Neural cell (in vitro differentiated cells): ENCODE data around the gene PIP4K2C. TPM values are rescaled to one million over a fixed set of nuclear protein-coding genes. Genes with fewer than 3 reads are reported as not detected.

Experiments used
- H2AFZ ChIP-seq: fragments of 200-600, 300-800 bp; sonication (generic), shearing (Covaris generic); 2 replicates; pipeline ENCODE4 v1.6.0; 2014; ENCODE audit warnings: low read depth, mild to moderate bottlenecking, antibody characterized with exemption, low read length, moderate library complexity
- H3F3A ChIP-seq: fragments of 200-600 bp; shearing (Covaris generic); 2 replicates; pipeline ENCODE4 v1.6.1; 2016; ENCODE audit warnings: mild to moderate bottlenecking, moderate library complexity, mixed read lengths, antibody characterized with exemption, low read length; ENCODE audit not compliant: insufficient read depth, poor library complexity, severe bottlenecking
- H3K27ac ChIP-seq: fragments of 200-600, 300-800 bp; sonication (generic), shearing (Covaris generic); 2 replicates; pipeline ENCODE4 v1.5.1; 2014; ENCODE audit warnings: mild to moderate bottlenecking, low read length, moderate library complexity
- H3K27me3 ChIP-seq: fragments of 300-800, 200-600 bp; sonication (generic), shearing (Covaris generic); 2 replicates; pipeline ENCODE4 v1.6.0; 2014; ENCODE audit warnings: mild to moderate bottlenecking, low read depth, low read length, moderate library complexity; ENCODE audit not compliant: insufficient read depth
- H3K36me3 ChIP-seq: fragments of 300-800, 200-600 bp; sonication (generic), shearing (Covaris generic); 2 replicates; pipeline ENCODE4 v1.5.1; 2014; ENCODE audit warnings: mild to moderate bottlenecking, antibody characterized with exemption, low read length, moderate library complexity; ENCODE audit not compliant: insufficient read depth
- H3K4me2 ChIP-seq: fragments of 300-800, 200-600 bp; sonication (generic), shearing (Covaris generic); 2 replicates; pipeline ENCODE4 v1.6.0; 2014; ENCODE audit warnings: mild to moderate bottlenecking, low read length
- H3K4me3 ChIP-seq: fragments of 300-800, 200-600 bp; sonication (generic), shearing (Covaris generic); 2 replicates; pipeline ENCODE4 v1.5.1; 2014; ENCODE audit warnings: mild to moderate bottlenecking, low read length, moderate library complexity
- H3K79me2 ChIP-seq: fragments of 200-600 bp; shearing (Covaris generic); replicated peaks from 2 replicates; pipeline ENCODE4 v1.6.0; 2014; ENCODE audit warnings: mild to moderate bottlenecking, low read length, moderate library complexity; ENCODE audit not compliant: insufficient read depth
- H3K9ac ChIP-seq: fragments of 300-800, 200-600 bp; sonication (generic), shearing (Covaris generic); 2 replicates; pipeline ENCODE4 v1.6.1; 2016; ENCODE audit warnings: mild to moderate bottlenecking, low read length, mixed read lengths
- H3K9me2 ChIP-seq: fragments of 200-600 bp; shearing (Covaris generic); 2 replicates; pipeline ENCODE4 v1.6.1; 2016; ENCODE audit warnings: mild to moderate bottlenecking, low read length, mixed read lengths; ENCODE audit not compliant: insufficient read depth
- H3K9me3 ChIP-seq: fragments of 200-600, 300-800 bp; sonication (generic), shearing (Covaris generic); 2 replicates; pipeline ENCODE4 v1.6.1; 2016; ENCODE audit warnings: mild to moderate bottlenecking, mixed run types, low read length, moderate library complexity, mixed read lengths
- H4K20me1 ChIP-seq: fragments of 200-600 bp; shearing (Covaris generic); 2 replicates; pipeline ENCODE4 v1.6.1; 2016; ENCODE audit warnings: mild to moderate bottlenecking, mixed run types; ENCODE audit not compliant: insufficient read depth
- EP300 ChIP-seq: fragments of 450-650 bp; conservative IDR thresholded peaks from 2 replicates; pipeline ENCODE4 v1.6.1; 2014; ENCODE audit warnings: antibody characterized with exemption, mild to moderate bottlenecking, moderate library complexity; ENCODE audit not compliant: poor library complexity, severe bottlenecking
- EZH2 ChIP-seq: fragments of 200-600, 300-800 bp; shearing (Covaris generic), sonication (generic); IDR thresholded peaks from 2 replicates; pipeline ENCODE4 v1.6.1; 2014; ENCODE audit warnings: antibody characterized with exemption, low read length, borderline replicate concordance, mild to moderate bottlenecking; ENCODE audit not compliant: insufficient read depth, poor library complexity, severe bottlenecking
- MXI1 ChIP-seq: fragments of 450-650 bp; conservative IDR thresholded peaks from 2 replicates; pipeline ENCODE4 v1.6.1; 2014; ENCODE audit warnings: antibody characterized with exemption, mild to moderate bottlenecking; ENCODE audit not compliant: poor library complexity, severe bottlenecking
- POLR2AphosphoS5 ChIP-seq: IDR thresholded peaks from 2 replicates; pipeline ENCODE4 v1.6.1; 2012
- RAD21 ChIP-seq: fragments of 450-650 bp; conservative IDR thresholded peaks from 2 replicates; pipeline ENCODE4 v1.6.1; 2014; ENCODE audit warnings: antibody characterized with exemption, mild to moderate bottlenecking, moderate library complexity
- SMC3 ChIP-seq: fragments of 450-650 bp; conservative IDR thresholded peaks from 2 replicates; pipeline ENCODE4 v1.6.1; 2014; ENCODE audit warnings: antibody characterized with exemption, mild to moderate bottlenecking, moderate library complexity; ENCODE audit not compliant: poor library complexity
- TAF1 ChIP-seq: IDR thresholded peaks from 2 replicates; pipeline ENCODE4 v1.6.1; 2012; ENCODE audit warnings: low read depth
- polyA plus RNA-seq: library from polyadenylated mRNA; depleted of rRNA; stranded (reverse); fragments of >200 nt; gene quantifications from 2 replicates; pipeline ENCODE4 v1.2.3, GENCODE V29; 2014
- TF ChIP-seq, protein P1 (sequence below): fragments of 450-650 bp; IDR thresholded peaks from 2 replicates; pipeline ENCODE4 v1.5.1; 2014; ENCODE audit warnings: antibody characterized with exemption, mild to moderate bottlenecking, moderate library complexity; ENCODE audit not compliant: poor library complexity, severe bottlenecking
- TF ChIP-seq, protein P2 (sequence below): IDR thresholded peaks from 2 replicates; pipeline ENCODE4 v1.6.1; 2012; ENCODE audit warnings: borderline replicate concordance

The PIP4K2C gene
- polyA plus RNA-seq, 1 donor from 2014 or later = 22.1 TPM

DNA sequence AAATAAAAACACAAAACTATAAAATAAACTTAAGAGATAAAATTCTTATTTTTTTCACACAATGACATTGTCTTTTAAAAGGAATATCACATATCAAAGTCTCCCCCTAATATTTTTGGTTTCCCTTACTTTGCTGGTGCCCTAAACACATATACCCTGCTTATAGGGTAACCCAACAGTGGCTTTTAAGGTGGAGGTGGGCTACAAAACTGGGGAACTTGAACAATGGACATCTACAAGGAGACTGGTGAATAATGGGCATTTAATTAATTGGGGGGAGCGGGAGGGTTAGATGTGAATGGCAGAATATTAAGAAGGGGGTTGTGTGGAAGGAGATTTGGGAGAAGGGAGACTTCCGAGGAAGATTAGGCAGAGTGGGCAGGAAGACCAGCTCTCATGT, 32.4 kb downstream of the PIP4K2C start:
- H3K9ac ChIP-seq = no peak overlapping the region
- H3K36me3 ChIP-seq = peaks cover 2% of the 10 kb centered on the region
- no peak overlapping the region for H3K27ac ChIP-seq
- no peaks in the 10 kb centered on the region for H3F3A ChIP-seq
- no peak overlapping the region for H3K4me3 ChIP-seq
- no peak overlapping the region for H2AFZ ChIP-seq
- no peaks in the 10 kb centered on the region for H4K20me1 ChIP-seq
- peaks cover 83% of the 10 kb centered on the region for H3K27me3 ChIP-seq
- TF ChIP-seq TAF1 (no peak), RAD21 (no peak)
- no peaks in the 10 kb centered on the region for H3K9me2 ChIP-seq
- no peaks in the 10 kb centered on the region for H3K79me2 ChIP-seq
- H3K4me2 ChIP-seq = no peak overlapping the region
- no peaks in the 10 kb centered on the region for H3K9me3 ChIP-seq

- no peak overlapping the region for H3K9ac ChIP-seq
- H3K9me2 ChIP-seq = no peaks in the 10 kb centered on the region
- no peaks in the 10 kb centered on the region for H3F3A ChIP-seq
- no peak overlapping the region for H3K4me3 ChIP-seq
- no peaks in the 10 kb centered on the region for H4K20me1 ChIP-seq
- no peak overlapping the region for H2AFZ ChIP-seq
- no peak overlapping the region for H3K4me2 ChIP-seq
- peaks cover 83% of the 10 kb centered on the region for H3K27me3 ChIP-seq
- peaks cover 7% of the 10 kb centered on the region for H3K36me3 ChIP-seq
- H3K9me3 ChIP-seq = no peaks in the 10 kb centered on the region
- no peaks in the 10 kb centered on the region for H3K79me2 ChIP-seq
- no peak overlapping the region for H3K27ac ChIP-seq
- TF ChIP-seq POLR2AphosphoS5 (no peak), SMC3 (no peak), TAF1 (no peak)
- TF ChIP-seq, protein P1, sequence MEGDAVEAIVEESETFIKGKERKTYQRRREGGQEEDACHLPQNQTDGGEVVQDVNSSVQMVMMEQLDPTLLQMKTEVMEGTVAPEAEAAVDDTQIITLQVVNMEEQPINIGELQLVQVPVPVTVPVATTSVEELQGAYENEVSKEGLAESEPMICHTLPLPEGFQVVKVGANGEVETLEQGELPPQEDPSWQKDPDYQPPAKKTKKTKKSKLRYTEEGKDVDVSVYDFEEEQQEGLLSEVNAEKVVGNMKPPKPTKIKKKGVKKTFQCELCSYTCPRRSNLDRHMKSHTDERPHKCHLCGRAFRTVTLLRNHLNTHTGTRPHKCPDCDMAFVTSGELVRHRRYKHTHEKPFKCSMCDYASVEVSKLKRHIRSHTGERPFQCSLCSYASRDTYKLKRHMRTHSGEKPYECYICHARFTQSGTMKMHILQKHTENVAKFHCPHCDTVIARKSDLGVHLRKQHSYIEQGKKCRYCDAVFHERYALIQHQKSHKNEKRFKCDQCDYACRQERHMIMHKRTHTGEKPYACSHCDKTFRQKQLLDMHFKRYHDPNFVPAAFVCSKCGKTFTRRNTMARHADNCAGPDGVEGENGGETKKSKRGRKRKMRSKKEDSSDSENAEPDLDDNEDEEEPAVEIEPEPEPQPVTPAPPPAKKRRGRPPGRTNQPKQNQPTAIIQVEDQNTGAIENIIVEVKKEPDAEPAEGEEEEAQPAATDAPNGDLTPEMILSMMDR = no peak
These were observed 32.9 kb downstream of the PIP4K2C start for GRCh38 chr12:57623811-57624390.

DNA sequence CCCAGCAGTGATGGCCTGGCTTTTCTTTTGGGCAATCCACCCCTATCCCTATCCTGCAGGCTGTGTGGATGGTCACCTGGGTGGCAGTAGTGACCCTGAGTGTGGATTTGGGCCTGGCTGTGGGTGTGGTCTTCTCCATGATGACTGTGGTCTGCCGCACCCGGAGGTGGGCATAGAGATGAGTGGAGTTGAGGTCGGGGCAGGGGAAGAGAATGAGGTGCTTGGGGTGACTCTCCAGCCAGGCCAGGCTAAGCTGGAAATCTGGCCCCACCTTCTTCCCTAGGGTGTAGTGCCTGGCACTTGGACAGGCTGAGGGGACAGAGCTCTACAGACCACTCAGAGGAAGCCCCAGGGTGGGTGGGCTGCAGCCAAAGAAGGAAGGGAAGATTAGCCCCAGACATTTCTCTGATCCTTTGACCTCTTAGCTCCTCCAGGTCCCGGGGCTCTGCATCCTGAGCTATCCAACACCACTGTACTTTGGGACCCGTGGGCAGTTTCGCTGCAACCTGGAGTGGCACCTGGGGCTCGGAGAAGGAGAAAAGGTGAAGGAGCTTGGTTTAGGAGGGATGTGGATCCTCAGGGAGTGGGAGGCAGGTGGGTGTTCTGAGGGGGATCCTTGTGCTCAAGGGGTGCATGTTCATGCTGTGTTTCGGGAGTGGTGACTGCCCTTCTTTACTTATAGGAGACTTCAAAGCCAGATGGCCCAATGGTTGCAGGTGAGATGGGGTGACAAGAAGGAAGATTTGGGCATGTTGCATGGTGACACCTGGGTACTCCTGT, 33.6 kb downstream of the PIP4K2C start:
- TF ChIP-seq SMC3 (no peak), EZH2 (no peak), TAF1 (no peak), RAD21 (no peak), MXI1 (no peak), EP300 (no peak)
- TF ChIP-seq, protein P2, sequence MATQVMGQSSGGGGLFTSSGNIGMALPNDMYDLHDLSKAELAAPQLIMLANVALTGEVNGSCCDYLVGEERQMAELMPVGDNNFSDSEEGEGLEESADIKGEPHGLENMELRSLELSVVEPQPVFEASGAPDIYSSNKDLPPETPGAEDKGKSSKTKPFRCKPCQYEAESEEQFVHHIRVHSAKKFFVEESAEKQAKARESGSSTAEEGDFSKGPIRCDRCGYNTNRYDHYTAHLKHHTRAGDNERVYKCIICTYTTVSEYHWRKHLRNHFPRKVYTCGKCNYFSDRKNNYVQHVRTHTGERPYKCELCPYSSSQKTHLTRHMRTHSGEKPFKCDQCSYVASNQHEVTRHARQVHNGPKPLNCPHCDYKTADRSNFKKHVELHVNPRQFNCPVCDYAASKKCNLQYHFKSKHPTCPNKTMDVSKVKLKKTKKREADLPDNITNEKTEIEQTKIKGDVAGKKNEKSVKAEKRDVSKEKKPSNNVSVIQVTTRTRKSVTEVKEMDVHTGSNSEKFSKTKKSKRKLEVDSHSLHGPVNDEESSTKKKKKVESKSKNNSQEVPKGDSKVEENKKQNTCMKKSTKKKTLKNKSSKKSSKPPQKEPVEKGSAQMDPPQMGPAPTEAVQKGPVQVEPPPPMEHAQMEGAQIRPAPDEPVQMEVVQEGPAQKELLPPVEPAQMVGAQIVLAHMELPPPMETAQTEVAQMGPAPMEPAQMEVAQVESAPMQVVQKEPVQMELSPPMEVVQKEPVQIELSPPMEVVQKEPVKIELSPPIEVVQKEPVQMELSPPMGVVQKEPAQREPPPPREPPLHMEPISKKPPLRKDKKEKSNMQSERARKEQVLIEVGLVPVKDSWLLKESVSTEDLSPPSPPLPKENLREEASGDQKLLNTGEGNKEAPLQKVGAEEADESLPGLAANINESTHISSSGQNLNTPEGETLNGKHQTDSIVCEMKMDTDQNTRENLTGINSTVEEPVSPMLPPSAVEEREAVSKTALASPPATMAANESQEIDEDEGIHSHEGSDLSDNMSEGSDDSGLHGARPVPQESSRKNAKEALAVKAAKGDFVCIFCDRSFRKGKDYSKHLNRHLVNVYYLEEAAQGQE = no peak
- no peak overlapping the region for H3K9ac ChIP-seq
- peaks cover 83% of the 10 kb centered on the region for H3K27me3 ChIP-seq
- no peak overlapping the region for H3K27ac ChIP-seq
- no peak overlapping the region for H2AFZ ChIP-seq
- H3K9me3 ChIP-seq = no peaks in the 10 kb centered on the region
- peaks cover 14% of the 10 kb centered on the region for H3K36me3 ChIP-seq
- no peaks in the 10 kb centered on the region for H3F3A ChIP-seq
- no peak overlapping the region for H3K4me3 ChIP-seq
- no peak overlapping the region for H3K4me2 ChIP-seq
- H4K20me1 ChIP-seq = no peaks in the 10 kb centered on the region
- no peaks in the 10 kb centered on the region for H3K79me2 ChIP-seq
- H3K9me2 ChIP-seq = no peaks in the 10 kb centered on the region
